Epithelial cell of alveolus of lung (primary cell): ENCODE data around the gene OR6A2. TPM values are rescaled to one million over a fixed set of nuclear protein-coding genes. Genes with fewer than 3 reads are reported as not detected.

Source experiments
- total RNA-seq: library from RNA; depleted of rRNA; stranded (reverse); fragments of >200 nt; gene quantifications from 2 replicates; pipeline ENCODE4 v1.2.1, GENCODE V29; 2015

Gene OR6A2
- total RNA-seq, result 0.24 TPM in 1 of 2 replicates, not detected in the other

DNA sequence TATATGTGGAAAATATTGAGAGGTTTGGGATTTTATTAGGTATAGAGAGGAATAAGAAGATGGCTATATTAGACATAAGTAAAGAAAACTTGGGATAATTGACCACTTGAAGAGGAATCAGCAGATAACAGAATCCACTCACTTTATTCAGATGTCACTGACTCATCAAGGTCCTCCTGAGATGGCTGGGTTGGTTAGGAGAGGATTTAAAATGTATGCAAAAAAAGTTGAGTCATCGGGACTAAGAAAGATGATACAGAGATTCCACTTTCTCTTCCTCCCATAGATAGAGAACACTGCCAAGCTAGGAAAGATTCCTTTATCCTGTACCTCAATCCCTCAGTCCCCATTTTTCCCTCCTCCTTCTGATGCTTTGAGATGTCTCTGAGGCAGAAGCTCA is at the start of gene OR6A2:
OR6A2 (minus strand) TSS at position 288 of the 400 bp plus-strand sequence. CDS start 3,981 bp downstream, outside the sequence.

DNA sequence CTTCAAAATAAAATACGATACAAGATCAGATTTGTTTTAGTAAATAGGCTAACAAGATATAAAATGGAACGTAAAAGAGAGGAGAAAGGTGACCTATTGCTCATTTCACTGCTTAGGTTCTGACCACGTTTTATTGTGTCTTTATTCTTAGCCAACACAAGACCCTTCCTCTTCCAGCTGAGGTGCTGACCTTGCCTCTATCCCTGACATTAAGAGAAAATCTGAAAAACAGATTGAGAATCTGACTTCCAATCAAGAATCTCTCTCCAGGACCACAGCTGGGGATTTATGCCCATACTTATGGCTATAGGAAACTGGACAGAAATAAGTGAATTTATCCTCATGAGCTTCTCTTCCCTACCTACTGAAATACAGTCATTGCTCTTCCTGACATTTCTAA is 45.9 kb upstream of the OR6A2 start, which contains the start of gene OR10A5:
OR10A5 (plus strand) TSS at position 301 of the 400 bp plus-strand sequence; CDS start at position 301, 0 bp downstream.

DNA sequence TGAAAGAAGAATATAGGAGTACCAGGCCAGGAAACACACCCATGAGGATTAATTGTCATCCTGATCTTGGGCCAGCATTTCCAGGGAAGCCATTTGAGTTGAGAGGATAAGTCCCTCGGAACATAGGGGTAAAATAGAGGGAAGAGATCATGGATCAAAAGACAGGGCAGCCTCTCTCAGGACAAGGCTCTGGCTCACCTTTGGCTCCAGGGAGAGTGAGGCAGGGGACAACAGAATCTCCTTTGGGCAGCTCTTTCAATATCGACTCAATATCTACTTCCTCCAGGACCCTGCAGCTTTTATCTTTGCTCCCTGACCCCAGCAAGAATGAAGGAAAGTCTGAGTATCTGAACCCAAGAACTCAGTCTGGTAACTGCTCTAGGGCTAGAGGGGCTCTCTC is 16.8 kb downstream of the OR6A2 start, which contains the start of gene OR2AG1:
OR2AG1 (plus strand) TSS at position 301 of the 400 bp plus-strand sequence. CDS start 2,018 bp downstream, outside the sequence.

GRCh38 chr11:6771926-6772893 is 27.3 kb downstream of the OR6A2 start, which contains the start of gene OR2AG2:
Gene OR2AG2 (minus strand): TSS chr11:6771976. CDS start chr11:6768957, 3,019 bp downstream.

Other genes with a start within 250 kb of the OR6A2 start
- 8.0 and 11.9 TPM in 2 replicates for gene RRP8, start 196.1 kb downstream of the OR6A2 start, total RNA-seq
- 110 and 219 TPM in 2 replicates for gene ILK, start 195.9 kb downstream of the OR6A2 start, total RNA-seq
- gene TAF10, start 187.5 kb downstream of the OR6A2 start, total RNA-seq, result 51.3 and 97.2 TPM in 2 replicates
- gene TPP1, start 180.3 kb downstream of the OR6A2 start, total RNA-seq, result 33.9 and 86.9 TPM in 2 replicates
- 18.1 and 20.1 TPM in 2 replicates for gene DCHS1, start 143.9 kb downstream of the OR6A2 start, total RNA-seq
- 31.9 and 53.4 TPM in 2 replicates for gene MRPL17, start 116.3 kb downstream of the OR6A2 start, total RNA-seq
- gene OR2AG2, start 27.7 kb downstream of the OR6A2 start, total RNA-seq, result not detected in 2 replicates
- gene OR2AG1, start 16.7 kb downstream of the OR6A2 start, total RNA-seq, result not detected in 2 replicates
- gene OR10A5, start 46.0 kb upstream of the OR6A2 start, total RNA-seq, result not detected in 2 replicates
- gene OR10A2, start 63.4 kb upstream of the OR6A2 start, total RNA-seq, result not detected in 2 replicates
- not detected in 2 replicates for gene OR10A4, start 76.9 kb upstream of the OR6A2 start, total RNA-seq
- 0.32 TPM in 1 of 2 replicates, not detected in the other for gene OR2D2, start 92.8 kb upstream of the OR6A2 start, total RNA-seq
- not detected in 2 replicates for gene OR2D3, start 121.3 kb upstream of the OR6A2 start, total RNA-seq
- gene ZNF215, start 126.7 kb upstream of the OR6A2 start, total RNA-seq, result 0.80 and 3.0 TPM in 2 replicates
- 1.8 and 4.9 TPM in 2 replicates for gene ZNF214, start 220.7 kb upstream of the OR6A2 start, total RNA-seq
- under 0.01 TPM in 1 of 2 replicates, not detected in the other for gene NLRP14, start 220.8 kb upstream of the OR6A2 start, total RNA-seq